GM19351 (cell line): ENCODE results near the gene B4GAT1.
"Not testable (repeated sequence)": the region's sequence is repeated elsewhere in the genome, so short reads cannot be mapped to it uniquely, and the experiment has no call there.

ENCODE experiments used
- ATAC-seq: cut with Tn5 transposase; IDR thresholded peaks from one replicate; pipeline ENCODE4 v1.9.1; 2021; ENCODE audit warnings: mild to moderate bottlenecking, moderate library complexity; ENCODE audit not compliant: unreplicated experiment

The B4GAT1 gene

GRCh38 chr11:66363805-66364535 is 16.5 kb upstream of the B4GAT1 start:
- ATAC-seq: no peak

- ATAC-seq: no peak
These were observed 15.8 kb upstream of the B4GAT1 start for GRCh38 chr11:66363187-66363601.

- ATAC-seq: no peak
These were observed 15.2 kb upstream of the B4GAT1 start for GRCh38 chr11:66362481-66363147.

GRCh38 chr11:66361502-66361941 is 14.1 kb upstream of the B4GAT1 start:
- no peak for ATAC-seq

- no peak for ATAC-seq
These were observed 13.1 kb upstream of the B4GAT1 start for GRCh38 chr11:66360406-66361073.

GRCh38 chr11:66359662-66360087 is 12.2 kb upstream of the B4GAT1 start:
- no peak for ATAC-seq

GRCh38 chr11:66350560-66351235 is 3.3 kb upstream of the B4GAT1 start:
- not testable (repeated sequence) for ATAC-seq

- no peak for ATAC-seq
These were observed 1.6 kb upstream of the B4GAT1 start for GRCh38 chr11:66349084-66349386.

- ATAC-seq: no peak
These were observed 679 bp downstream of the B4GAT1 start for GRCh38 chr11:66346476-66347424.

GRCh38 chr11:66345316-66345649 is 2.1 kb downstream of the B4GAT1 start:
- ATAC-seq: peak; percentile 5

- peak; percentile 77 for ATAC-seq
These were observed 2.7 kb downstream of the B4GAT1 start, which contains the start of gene BRMS1 for GRCh38 chr11:66344550-66345315. TSS of gene BRMS1 (minus strand) at chr11:66345104. CDS start at chr11:66342234, 2,870 bp downstream.

GRCh38 chr11:66343176-66343575 is 4.3 kb downstream of the B4GAT1 start:
- no peak for ATAC-seq

- no peak for ATAC-seq
These were observed 5.8 kb downstream of the B4GAT1 start for GRCh38 chr11:66341502-66342126.

- ATAC-seq: no peak
These were observed 6.6 kb downstream of the B4GAT1 start for GRCh38 chr11:66340596-66341501.

GRCh38 chr11:66339686-66340483 is 7.5 kb downstream of the B4GAT1 start:
- no peak for ATAC-seq

GRCh38 chr11:66339162-66339675 is 8.2 kb downstream of the B4GAT1 start:
- ATAC-seq: no peak
